Sigmoid colon (tissue), 3 donors: Measurements from ENCODE around the gene RDH5.

ENCODE experiments used
- POLR2A ChIP-seq, 2 donors: fragments of 450-650 bp; IDR thresholded peaks; one replicate each; pipeline ENCODE4 v1.6.1; 2016; ENCODE audit warnings: antibody characterized with exemption in 2 of 2, mild to moderate bottlenecking in 2 of 2, moderate library complexity in 2 of 2
- TF ChIP-seq, protein P1 (sequence below), 4 experiments: fragments of 450-650 bp in 3 of 4; fragments of 200-600 bp in 1 of 4; IDR thresholded peaks; one replicate each; pipeline ENCODE4 v1.5.1; 2016 to 2019; ENCODE audit warnings: antibody characterized with exemption in 4 of 4, mild to moderate bottlenecking in 3 of 4, moderate library complexity in 2 of 4

DNA sequence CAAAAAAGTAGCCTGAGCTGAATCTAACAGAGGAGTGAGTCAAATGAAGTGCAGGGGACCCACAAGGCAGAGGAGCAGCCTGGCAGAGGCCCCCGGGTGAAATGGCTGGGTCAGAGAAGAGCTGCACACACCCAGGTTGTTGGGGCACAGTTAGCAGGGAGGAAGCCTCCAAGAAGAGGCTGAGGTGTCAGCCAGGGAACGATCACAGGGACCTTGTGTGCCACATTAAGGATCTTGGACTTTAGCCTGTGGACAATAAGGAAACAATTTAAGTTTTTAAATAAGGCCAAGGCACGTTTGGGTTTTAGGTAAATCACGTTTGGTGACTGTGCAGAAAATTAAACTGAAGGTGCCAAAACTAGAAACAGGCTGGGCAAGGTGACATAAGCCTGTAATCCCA, 48.4 kb upstream of the RDH5 start:
- TF ChIP-seq, protein P1, sequence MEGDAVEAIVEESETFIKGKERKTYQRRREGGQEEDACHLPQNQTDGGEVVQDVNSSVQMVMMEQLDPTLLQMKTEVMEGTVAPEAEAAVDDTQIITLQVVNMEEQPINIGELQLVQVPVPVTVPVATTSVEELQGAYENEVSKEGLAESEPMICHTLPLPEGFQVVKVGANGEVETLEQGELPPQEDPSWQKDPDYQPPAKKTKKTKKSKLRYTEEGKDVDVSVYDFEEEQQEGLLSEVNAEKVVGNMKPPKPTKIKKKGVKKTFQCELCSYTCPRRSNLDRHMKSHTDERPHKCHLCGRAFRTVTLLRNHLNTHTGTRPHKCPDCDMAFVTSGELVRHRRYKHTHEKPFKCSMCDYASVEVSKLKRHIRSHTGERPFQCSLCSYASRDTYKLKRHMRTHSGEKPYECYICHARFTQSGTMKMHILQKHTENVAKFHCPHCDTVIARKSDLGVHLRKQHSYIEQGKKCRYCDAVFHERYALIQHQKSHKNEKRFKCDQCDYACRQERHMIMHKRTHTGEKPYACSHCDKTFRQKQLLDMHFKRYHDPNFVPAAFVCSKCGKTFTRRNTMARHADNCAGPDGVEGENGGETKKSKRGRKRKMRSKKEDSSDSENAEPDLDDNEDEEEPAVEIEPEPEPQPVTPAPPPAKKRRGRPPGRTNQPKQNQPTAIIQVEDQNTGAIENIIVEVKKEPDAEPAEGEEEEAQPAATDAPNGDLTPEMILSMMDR (IDR thresholded peaks at IDR 0.05): no peak
- TF ChIP-seq POLR2A (IDR thresholded peaks at IDR 0.05): no peak
